ENCODE data around the gene AP3S1.

DNA sequence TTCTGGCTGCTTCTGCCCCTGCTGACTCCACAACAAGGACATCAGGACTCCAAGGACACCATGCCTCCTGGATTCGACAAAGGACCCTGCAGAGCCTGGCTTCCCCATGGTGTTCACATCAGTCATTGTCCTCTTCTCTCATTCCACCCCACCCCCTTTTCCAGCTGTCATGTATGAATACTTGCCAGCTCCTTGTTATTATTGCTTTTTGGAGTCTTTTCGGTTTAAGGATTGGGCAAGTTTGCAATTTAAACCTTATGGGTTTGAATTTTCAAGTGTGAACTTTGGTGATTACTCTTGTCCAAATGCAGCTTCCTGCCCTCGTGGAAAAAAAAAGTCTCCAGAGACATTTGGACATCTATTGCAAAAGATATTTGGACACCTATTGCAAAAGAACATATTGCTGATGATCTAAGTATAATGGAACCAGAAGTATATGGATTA, 106.4 kb downstream of the AP3S1 start:
- TF ChIP-seq SUZ12 (IDR thresholded peaks at IDR 0.05) (no peak), SP1 (IDR thresholded peaks at IDR 0.05) (no peak), CTBP1 (IDR thresholded peaks at IDR 0.05; ENCODE audit: borderline replicate concordance) (no peak), TARDBP (IDR thresholded peaks at IDR 0.05) (no peak)
